Esophagus (tissue), 2 donors: Measurements from ENCODE around the gene VPS8. TPM values are rescaled to one million over a fixed set of nuclear protein-coding genes. Genes with fewer than 3 reads are reported as not detected.
"Not testable (repeated sequence)": the region's sequence is repeated elsewhere in the genome, so short reads cannot be mapped to it uniquely, and the experiment has no call there.

Experiments used
- H3K27ac ChIP-seq, 2 donors: one replicate each; pipeline ENCODE4 v1.5.1; 2013; ENCODE audit warnings: low read depth in 2 of 2, mild to moderate bottlenecking in 2 of 2, inconsistent platforms in 1 of 2, low read length in 1 of 2, moderate library complexity in 1 of 2
- H3K27me3 ChIP-seq, 2 donors: one replicate each; pipeline ENCODE4 v1.6.1; 2013; ENCODE audit warnings: low read length in 2 of 2, control low read depth in 1 of 2, mild to moderate bottlenecking in 1 of 2; ENCODE audit not compliant: insufficient read depth in 2 of 2, control insufficient read depth in 1 of 2
- H3K36me3 ChIP-seq, 2 donors: one replicate each; pipeline ENCODE4 v1.6.1; 2013; ENCODE audit warnings: low read length in 1 of 2; ENCODE audit not compliant: control insufficient read depth in 2 of 2, insufficient read depth in 2 of 2
- H3K4me1 ChIP-seq, 2 donors: one replicate each; pipeline ENCODE4 v1.6.1; 2013; ENCODE audit warnings: low read length in 1 of 2; ENCODE audit not compliant: control insufficient read depth in 2 of 2, insufficient read depth in 2 of 2
- H3K4me3 ChIP-seq, 2 donors: one replicate each; pipeline ENCODE4 v1.5.1; 2013; ENCODE audit warnings: low read length in 2 of 2, mild to moderate bottlenecking in 2 of 2, low read depth in 1 of 2, moderate library complexity in 1 of 2
- H3K9me3 ChIP-seq, 2 donors: one replicate each; pipeline ENCODE4 v1.6.1; 2013; ENCODE audit warnings: mild to moderate bottlenecking in 2 of 2, low read depth in 1 of 2, low read length in 1 of 2, moderate library complexity in 1 of 2; ENCODE audit not compliant: control insufficient read depth in 2 of 2, insufficient read depth in 1 of 2
- WGBS, 2 donors: extraction: QIAGEN DNeasy Blood & Tissue Kit; methylation state at CpG; one replicate each; pipeline ENCODE4 v1.1.7; 2013; 5-methylcytosine and 5-hydroxymethylcytosine counted together
- polyA plus RNA-seq, 2 donors: library from polyadenylated mRNA; stranded (reverse); fragments of 200-250 nt; gene quantifications; one replicate each; pipeline ENCODE4 v1.2.3, GENCODE V29; 2013
- donor health status: healthy with polysubstance abuse.
- donor health status: Bipolar disorder and iron deficiency.

Gene VPS8
- polyA plus RNA-seq, 2 donors = 9.5 to 10.4 TPM

DNA sequence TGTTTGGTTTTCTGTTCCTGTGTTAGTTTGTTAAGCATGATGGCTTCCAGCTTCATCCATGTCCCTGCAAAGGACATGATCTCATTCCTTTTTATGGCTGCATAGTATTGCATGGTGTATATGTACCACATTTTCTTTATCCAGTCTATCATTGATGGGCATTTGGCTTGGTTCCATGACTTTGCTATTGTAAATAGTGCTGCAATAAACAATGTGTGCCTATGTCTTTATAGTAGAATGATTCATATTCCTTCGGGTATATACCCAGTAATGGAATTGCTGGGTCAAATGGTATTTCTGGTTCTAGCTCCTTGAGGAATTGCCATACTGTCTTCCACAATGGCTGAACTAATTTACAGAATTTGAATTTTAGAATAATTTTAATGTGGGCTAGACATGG, 138.8 kb downstream of the VPS8 start:
- not testable (repeated sequence) for H3K9me3 ChIP-seq, H3K27me3 ChIP-seq, H3K36me3 ChIP-seq, H3K27ac ChIP-seq, H3K4me1 ChIP-seq, H3K4me3 ChIP-seq
- WGBS, 2 donors = 94 to 97% methylated on average over 1 of the region's 1 CpG

- Histone ChIP-seq H3K4me1 (no peaks in the 10 kb centered on the region), H3K4me3 (no peak overlapping the region), H3K27ac (no peak overlapping the region), H3K27me3 (no peaks in the 10 kb centered on the region), H3K36me3 (peaks cover 0 to 4% of the 10 kb centered on the region in 2 donors), H3K9me3 (no peaks in the 10 kb centered on the region)
- 82 to 92% methylated on average over 3 of the region's 3 CpGs for WGBS, 2 donors
Measured at GRCh38 chr3:184952671-184953070, 140.7 kb downstream of the VPS8 start.

DNA sequence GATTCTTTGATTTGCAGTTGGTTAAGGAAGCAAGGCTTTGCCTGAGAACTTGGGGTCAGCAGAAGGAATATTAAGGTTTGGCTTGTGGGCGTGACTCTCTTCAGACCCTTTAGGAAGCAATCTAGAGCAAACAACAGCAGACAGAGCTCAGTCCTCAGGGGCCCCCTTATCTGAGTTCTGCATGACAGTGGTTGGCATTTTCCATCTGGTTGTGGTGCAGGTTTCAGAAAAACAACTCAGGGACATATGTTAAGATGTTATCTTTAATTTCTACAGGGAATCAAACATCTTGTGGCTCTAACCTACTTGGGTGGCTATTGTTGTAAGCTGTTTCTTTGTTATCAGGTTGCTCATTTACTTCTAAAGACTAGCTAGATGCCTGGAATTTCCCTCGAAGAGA, 141.4 kb downstream of the VPS8 start:
- Histone ChIP-seq H3K9me3 (no peaks in the 10 kb centered on the region), H3K4me3 (no peak overlapping the region), H3K27ac (no peak overlapping the region), H3K27me3 (no peaks in the 10 kb centered on the region), H3K36me3 (peaks cover 0 to 3% of the 10 kb centered on the region in 2 donors), H3K4me1 (no peaks in the 10 kb centered on the region)
- WGBS, 2 donors = 61 to 80% methylated on average over 2 of the region's 2 CpGs

DNA sequence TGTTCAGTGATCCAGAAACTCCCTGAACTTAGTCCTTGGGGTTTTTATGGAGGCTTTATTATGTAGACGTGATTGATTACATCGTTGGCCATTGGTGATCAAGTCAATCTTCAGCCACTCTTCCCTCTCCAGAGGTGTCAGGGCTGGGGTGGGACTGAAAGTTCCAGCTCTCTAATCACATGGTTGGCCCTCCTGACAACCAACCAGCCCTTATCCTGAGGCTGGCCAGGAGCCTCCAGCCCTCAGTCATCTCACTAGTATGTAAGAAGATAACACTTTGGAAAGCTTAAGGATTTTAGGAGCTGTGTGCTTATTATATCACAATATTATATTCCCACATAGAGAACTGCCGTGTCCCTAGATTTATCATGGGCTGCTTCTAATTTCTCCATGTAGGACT, 142.3 kb downstream of the VPS8 start:
- WGBS, 2 donors = 94 to 96% methylated on average over 3 of the region's 3 CpGs
- Histone ChIP-seq H3K4me3 (no peak overlapping the region), H3K36me3 (peaks cover 0 to 3% of the 10 kb centered on the region in 2 donors), H3K9me3 (no peaks in the 10 kb centered on the region), H3K4me1 (no peaks in the 10 kb centered on the region), H3K27ac (no peak overlapping the region), H3K27me3 (no peaks in the 10 kb centered on the region)

DNA sequence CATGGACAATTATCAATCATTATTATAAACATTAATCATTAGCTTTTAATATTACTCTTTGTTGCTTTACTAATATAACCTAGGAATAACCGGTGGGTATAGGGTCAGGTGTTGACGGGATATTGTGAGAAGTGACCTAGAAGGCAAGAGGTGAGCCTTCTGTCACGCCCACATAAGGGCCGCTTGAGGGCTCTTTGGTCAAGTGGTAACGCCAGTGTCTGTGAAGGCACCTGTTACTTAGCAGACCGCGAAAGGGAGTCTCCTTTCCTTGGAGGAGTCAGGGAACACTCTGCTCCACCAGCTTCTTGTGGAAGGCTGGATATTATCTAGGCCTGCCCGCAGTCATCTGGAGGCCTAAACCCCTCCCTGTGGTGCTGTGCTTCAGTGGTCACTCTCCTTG, 142.9 kb downstream of the VPS8 start:
- not testable (repeated sequence) for H3K27ac ChIP-seq, H3K4me1 ChIP-seq, H3K36me3 ChIP-seq, H3K4me3 ChIP-seq, H3K9me3 ChIP-seq, H3K27me3 ChIP-seq
- 97 to 98% methylated on average over 8 of the region's 8 CpGs for WGBS, 2 donors

- Histone ChIP-seq H3K4me3 (no peak overlapping the region), H3K27me3 (no peaks in the 10 kb centered on the region), H3K36me3 (peaks cover 3% of the 10 kb centered on the region in 2 donors), H3K27ac (no peak overlapping the region), H3K4me1 (no peaks in the 10 kb centered on the region), H3K9me3 (no peaks in the 10 kb centered on the region)
- WGBS, 2 donors = 94 to 96% methylated on average over 6 of the region's 6 CpGs
Measured at GRCh38 chr3:184965639-184966430, 153.9 kb downstream of the VPS8 start.

DNA sequence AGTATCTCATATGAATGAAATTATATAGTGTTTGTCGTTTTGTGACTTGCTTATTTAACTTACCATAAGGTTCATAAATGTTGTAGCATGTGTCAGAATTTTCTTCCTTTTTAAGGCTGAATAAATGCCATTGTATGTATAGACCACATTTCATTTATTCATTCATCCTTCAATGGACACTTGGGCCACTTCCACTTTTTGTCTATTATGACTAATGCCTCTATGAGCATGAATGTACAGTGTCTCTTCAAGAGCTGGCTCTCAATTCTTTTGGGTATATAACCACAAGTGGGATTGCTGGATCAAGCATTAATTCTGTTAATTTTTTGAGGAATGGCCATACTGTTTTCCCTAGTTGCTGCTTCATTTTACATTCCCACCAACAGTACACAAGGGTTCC, 156.1 kb downstream of the VPS8 start:
- Histone ChIP-seq H3K27ac (no peak overlapping the region), H3K4me3 (no peak overlapping the region), H3K36me3 (peaks cover 7 to 8% of the 10 kb centered on the region in 2 donors), H3K4me1 (no peaks in the 10 kb centered on the region), H3K9me3 (no peaks in the 10 kb centered on the region), H3K27me3 (no peaks in the 10 kb centered on the region)
- WGBS, 2 donors = 89 to 98% methylated on average over 1 of the region's 1 CpG

DNA sequence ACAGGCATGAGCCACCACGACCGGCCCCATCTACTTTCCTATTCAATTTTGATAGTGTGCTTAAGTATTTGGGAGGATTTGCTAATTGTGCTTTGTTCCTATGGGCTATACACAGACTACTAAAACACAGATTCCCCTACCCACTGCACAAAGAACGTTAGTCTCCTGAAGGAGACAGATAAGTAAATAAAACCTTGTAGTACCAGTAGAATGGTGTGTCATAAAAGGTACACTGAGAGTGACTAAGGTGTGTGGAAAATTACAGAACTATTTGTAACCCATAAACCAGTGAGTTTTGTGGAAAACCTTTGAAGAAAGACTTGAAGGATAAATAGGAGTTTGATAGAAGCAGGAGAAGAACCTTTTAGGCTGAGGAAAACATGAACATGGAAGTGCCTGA, 158.2 kb downstream of the VPS8 start:
- WGBS, 2 donors = 85 to 90% methylated on average over 3 of the region's 3 CpGs

DNA sequence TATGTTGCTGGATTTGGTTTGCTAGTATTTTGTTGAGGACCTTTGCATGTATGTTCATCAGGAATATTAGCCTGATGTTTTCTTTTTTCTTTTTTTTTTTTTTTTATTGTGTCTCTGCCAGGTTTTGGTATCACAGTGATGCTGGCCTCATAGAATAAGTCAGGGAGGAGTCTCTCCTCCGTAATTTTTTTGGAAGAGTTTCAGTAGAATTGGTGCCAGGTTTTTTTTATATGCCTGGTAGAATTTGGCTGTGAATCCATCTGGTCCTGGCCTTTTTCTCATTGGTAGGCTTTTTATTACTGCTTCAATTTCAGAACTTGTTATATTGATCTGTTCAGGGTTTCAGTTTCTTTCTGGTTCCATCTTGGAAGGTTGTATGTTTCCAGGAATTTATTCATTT, 165.8 kb downstream of the VPS8 start:
- H3K27ac ChIP-seq = no peak overlapping the region
- H3K9me3 ChIP-seq = no peaks in the 10 kb centered on the region
- H3K27me3 ChIP-seq = no peaks in the 10 kb centered on the region
- no peak overlapping the region for H3K4me3 ChIP-seq
- no peaks in the 10 kb centered on the region for H3K4me1 ChIP-seq
- H3K36me3 ChIP-seq = no peaks in the 10 kb centered on the region
- WGBS, 2 donors = 20 to 21% methylated on average over 1 of the region's 1 CpG

More for the DNA sequence above, 158.2 kb downstream of the VPS8 start:
- Histone ChIP-seq H3K27me3 (no peaks in the 10 kb centered on the region), H3K4me3 (no peak overlapping the region), H3K4me1 (no peaks in the 10 kb centered on the region), H3K36me3 (peaks cover 7 to 8% of the 10 kb centered on the region in 2 donors), H3K27ac (no peak overlapping the region), H3K9me3 (no peaks in the 10 kb centered on the region)

DNA sequence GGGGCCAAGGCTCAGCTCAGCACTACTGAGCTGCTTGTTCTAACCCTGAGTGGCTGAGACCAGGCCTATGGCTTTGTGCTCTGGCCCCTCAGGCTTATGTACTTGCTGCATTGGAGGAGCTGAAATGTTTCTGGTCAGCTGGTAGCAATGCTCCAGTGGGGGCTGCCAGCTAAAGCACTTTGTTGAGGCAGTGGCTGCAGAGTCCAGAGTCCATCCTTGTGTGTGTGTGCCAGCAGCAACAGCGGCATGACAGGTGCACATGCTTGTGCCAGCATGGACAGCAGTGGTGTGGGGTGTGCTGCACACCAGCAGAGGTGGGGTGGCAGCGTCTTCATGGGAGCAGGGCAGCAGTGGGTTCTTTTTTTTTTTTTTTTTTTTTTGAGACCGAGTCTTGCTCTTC, 169.1 kb downstream of the VPS8 start:
- Histone ChIP-seq H3K4me1 (no peaks in the 10 kb centered on the region), H3K4me3 (no peak overlapping the region), H3K36me3 (no peaks in the 10 kb centered on the region), H3K27me3 (no peaks in the 10 kb centered on the region), H3K27ac (no peak overlapping the region), H3K9me3 (no peaks in the 10 kb centered on the region)
- 67 to 99% methylated on average over 2 to 3 of the region's 3 CpGs for WGBS, 2 donors
